IMR-90 (cell line): Measurements from ENCODE around the gene TCF7L2. TPM values are rescaled to one million over a fixed set of nuclear protein-coding genes. Genes with fewer than 3 reads are reported as not detected.

Experiments
- ATAC-seq: fragments of 200-7000 bp; cut with Tn5 transposase; 2 replicates; pipeline ENCODE4 v1.9.1; 2020; ENCODE audit warnings: low read depth, mild to moderate bottlenecking, moderate library complexity
- BruUV-seq: library from RNA; stranded (reverse); fragments of 400-500 nt; replicated peaks from 2 replicates; lab custom pipeline; 2021; lab: Mats Ljungman, UMichigan
- CTCF ChIA-PET: fragments of 300-600 bp; formaldehyde crosslinking; extraction: SDS; loops from one replicate; lab custom pipeline; 2021; ENCODE audit warnings: antibody characterized with exemption; lab: Yijun Ruan, JAX
- POLR2A ChIA-PET: fragments of 300-600 bp; sonication (Branson Sonifier 250); formaldehyde crosslinking; loops from one replicate; lab custom pipeline; 2022; ENCODE audit warnings: antibody characterized with exemption; ENCODE audit not compliant: unreplicated experiment; lab: Charles Lee
- DNase-seq: peaks from one replicate; pipeline ENCODE4 v3.0.0; 2013
- H2AFZ ChIP-seq: replicated peaks from 2 replicates; pipeline ENCODE3; 2013; ENCODE audit warnings: low read length, mild to moderate bottlenecking; ENCODE audit not compliant: poor library complexity
- H2AK5ac ChIP-seq: 2 replicates; pipeline ENCODE4 v1.6.1; 2013; ENCODE audit warnings: low read depth, low read length, inconsistent platforms
- H2AK9ac ChIP-seq: replicated peaks from 2 replicates; pipeline ENCODE3; 2013; ENCODE audit warnings: mild to moderate bottlenecking, low read depth, low read length, moderate library complexity; ENCODE audit not compliant: poor library complexity
- H2BK120ac ChIP-seq: 2 replicates; pipeline ENCODE4 v1.6.1; 2013; ENCODE audit warnings: low read depth, low read length, inconsistent platforms
- H2BK15ac ChIP-seq: 3 replicates; pipeline ENCODE4 v1.6.1; 2013; ENCODE audit warnings: low read depth, low read length, inconsistent platforms
- H2BK20ac ChIP-seq: 2 replicates; pipeline ENCODE4 v1.6.1; 2013; ENCODE audit warnings: low read depth, mild to moderate bottlenecking, inconsistent platforms, low read length, moderate library complexity
- H2BK5ac ChIP-seq: 2 replicates; pipeline ENCODE4 v1.6.1; 2013; ENCODE audit warnings: mild to moderate bottlenecking, low read depth, low read length, inconsistent platforms; ENCODE audit not compliant: poor library complexity, severe bottlenecking
- H3K14ac ChIP-seq: replicated peaks from 2 replicates; pipeline ENCODE4 v1.6.1; 2013; ENCODE audit warnings: low read depth, low read length, inconsistent platforms
- H3K18ac ChIP-seq: 2 replicates; pipeline ENCODE4 v1.6.1; 2013; ENCODE audit warnings: low read depth, low read length, control low read depth
- H3K23ac ChIP-seq: 2 replicates; pipeline ENCODE4 v1.6.1; 2013; ENCODE audit warnings: low read depth, low read length, inconsistent platforms
- H3K27ac ChIP-seq: 2 replicates; pipeline ENCODE4 v1.5.1; 2013; ENCODE audit warnings: mild to moderate bottlenecking, control low read depth, low read length; ENCODE audit not compliant: insufficient read depth
- H3K27me3 ChIP-seq: 2 replicates; pipeline ENCODE4 v1.6.1; 2013; ENCODE audit warnings: low read length; ENCODE audit not compliant: control insufficient read depth, insufficient read depth
- H3K36me3 ChIP-seq: 2 replicates; pipeline ENCODE4 v1.6.1; 2013; ENCODE audit warnings: low read length, mixed read lengths; ENCODE audit not compliant: control insufficient read depth, insufficient read depth
- H3K4ac ChIP-seq: 2 replicates; pipeline ENCODE4 v1.6.1; 2013; ENCODE audit warnings: low read depth, low read length, inconsistent platforms
- H3K4me1 ChIP-seq: 2 replicates; pipeline ENCODE4 v1.6.1; 2013; ENCODE audit warnings: low read length, mixed read lengths; ENCODE audit not compliant: control insufficient read depth, insufficient read depth
- H3K4me2 ChIP-seq: 2 replicates; pipeline ENCODE4 v1.6.1; 2013; ENCODE audit warnings: low read depth, mild to moderate bottlenecking, control low read depth, low read length, moderate library complexity
- H3K4me3 ChIP-seq: 2 replicates; pipeline ENCODE4 v1.5.1; 2013; ENCODE audit warnings: low read depth, mild to moderate bottlenecking, control low read depth, low read length, moderate library complexity; ENCODE audit not compliant: insufficient read depth
- H3K56ac ChIP-seq: 2 replicates; pipeline ENCODE4 v1.6.1; 2013; ENCODE audit warnings: low read length, inconsistent platforms; ENCODE audit not compliant: insufficient read depth; ENCODE audit errors: extremely low read depth
- H3K79me1 ChIP-seq, 2 experiments: 2 replicates each; pipeline ENCODE4 v1.6.1; 2013; ENCODE audit warnings: low read length in 2 of 2, inconsistent platforms in 1 of 2, low read depth in 1 of 2
- H3K9ac ChIP-seq: 2 replicates; pipeline ENCODE4 v1.6.1; 2013; ENCODE audit warnings: low read depth, low read length, control low read depth
- H3K9me1 ChIP-seq: 2 replicates; pipeline ENCODE4 v1.6.1; 2013; ENCODE audit warnings: low read length, inconsistent platforms; ENCODE audit not compliant: insufficient read depth
- H3K9me3 ChIP-seq: 2 replicates; pipeline ENCODE4 v1.6.1; 2013; ENCODE audit warnings: low read length; ENCODE audit not compliant: control insufficient read depth, insufficient read depth
- H4K20me1 ChIP-seq: 2 replicates; pipeline ENCODE4 v1.6.1; 2013; ENCODE audit warnings: low read length, inconsistent platforms; ENCODE audit not compliant: insufficient read depth
- H4K5ac ChIP-seq: 2 replicates; pipeline ENCODE4 v1.6.1; 2013; ENCODE audit warnings: mild to moderate bottlenecking, low read depth, low read length, control low read depth
- H4K8ac ChIP-seq, 2 experiments: 2 replicates each; pipeline ENCODE4 v1.6.1; 2013; ENCODE audit warnings: low read depth in 2 of 2, low read length in 2 of 2, control low read depth in 1 of 2, inconsistent platforms in 1 of 2
- H4K91ac ChIP-seq: 2 replicates; pipeline ENCODE4 v1.6.1; 2013; ENCODE audit warnings: low read depth, low read length, inconsistent platforms; ENCODE audit not compliant: insufficient read depth
- BHLHE40 ChIP-seq: fragments of 150-350 bp; IDR thresholded peaks from 2 replicates; pipeline ENCODE4 v1.6.1; 2016; ENCODE audit warnings: mild to moderate bottlenecking, low read depth, low read length
- CEBPB ChIP-seq: IDR thresholded peaks from 2 replicates; pipeline ENCODE4 v1.6.1; 2012; ENCODE audit warnings: low read depth, low read length, improper control_type of control experiment
- CHD1 ChIP-seq: IDR thresholded peaks from 2 replicates; pipeline ENCODE4 v1.6.1; 2012; ENCODE audit warnings: low read depth, low read length, improper control_type of control experiment
- CTCF ChIP-seq: conservative IDR thresholded peaks from 2 replicates; pipeline ENCODE4 v1.5.1; 2012; ENCODE audit warnings: mild to moderate bottlenecking, low read depth, low read length, improper control_type of control experiment
- ELK1 ChIP-seq: fragments of 150-350 bp; IDR thresholded peaks from 2 replicates; pipeline ENCODE4 v1.6.1; 2016; ENCODE audit warnings: low read depth, mild to moderate bottlenecking, low read length, moderate library complexity, borderline replicate concordance
- FOS ChIP-seq: fragments of 150-350 bp; IDR thresholded peaks from 2 replicates; pipeline ENCODE4 v1.6.1; 2016; ENCODE audit warnings: low read depth, low read length
- MAFK ChIP-seq: IDR thresholded peaks from 2 replicates; pipeline ENCODE4 v1.6.1; 2012; ENCODE audit warnings: low read depth, low read length, improper control_type of control experiment
- MAZ ChIP-seq: IDR thresholded peaks from 2 replicates; pipeline ENCODE4 v1.6.1; 2012; ENCODE audit warnings: low read depth, mild to moderate bottlenecking, low read length, improper control_type of control experiment, moderate library complexity, borderline replicate concordance
- NFE2L2 ChIP-seq: fragments of 150-350 bp; IDR thresholded peaks from 2 replicates; pipeline ENCODE4 v1.6.1; 2016; ENCODE audit warnings: low read depth, mild to moderate bottlenecking, low read length
- POLR2A ChIP-seq: IDR thresholded peaks from 2 replicates; pipeline ENCODE4 v1.6.1; 2012; ENCODE audit warnings: mild to moderate bottlenecking, low read depth, low read length
- RAD21 ChIP-seq: IDR thresholded peaks from 2 replicates; pipeline ENCODE4 v1.6.1; 2012; ENCODE audit warnings: low read length, improper control_type of control experiment
- RCOR1 ChIP-seq: IDR thresholded peaks from 2 replicates; pipeline ENCODE4 v1.6.1; 2012; ENCODE audit warnings: mild to moderate bottlenecking, low read length, improper control_type of control experiment; ENCODE audit not compliant: insufficient replicate concordance
- RFX5 ChIP-seq: IDR thresholded peaks from 2 replicates; pipeline ENCODE4 v1.8.0; 2012; ENCODE audit warnings: low read depth, mild to moderate bottlenecking, low read length, moderate library complexity
- USF2 ChIP-seq: fragments of 150-350 bp; IDR thresholded peaks from 2 replicates; pipeline ENCODE4 v1.6.1; 2017; ENCODE audit warnings: mild to moderate bottlenecking, antibody characterized with exemption, low read length, low read depth
- WGBS, 2 experiments: methylation state at CpG; one replicate each; pipeline versions ENCODE4 v1.1.5 to v1.1.7; 2013; ENCODE audit warnings: missing lambda C conversion rate in 2 of 2; ENCODE audit not compliant: insufficient read length in 1 of 2; ENCODE audit errors: extremely low coverage in 2 of 2; 5-methylcytosine and 5-hydroxymethylcytosine counted together
- dilution Hi-C: fragments of 300-500 bp; cut with HindIII; formaldehyde crosslinking; loops from one replicate; pipeline ENCODE4 v1.14.3; 2018; ENCODE audit warnings: low sequenced_read_pairs; ENCODE audit not compliant: unreplicated experiment
- in situ Hi-C: fragments of 300-500 bp; cut with MboI; formaldehyde crosslinking; loops from 3 replicates; pipeline ENCODE4 v1.14.3; 2019; ENCODE audit warnings: low sequenced_read_pairs, inconsistent platforms, mixed read lengths
- intact Hi-C: fragments of 100-400 bp; cut with micrococcal nuclease; formaldehyde crosslinking; loops from 2 replicates; pipeline ENCODE4 v1.10.0; 2022
- polyA plus RNA-seq, 3 experiments: library from polyadenylated mRNA; depleted of rRNA; stranded (reverse); fragments of >200 nt; gene quantifications; 2 replicates each; pipeline ENCODE4 v1.2.3, GENCODE V29; 2012; ENCODE audit warnings: low replicate concordance in 1 of 3
- total RNA-seq: library from RNA; depleted of rRNA; stranded (reverse); fragments of >200 nt; gene quantifications from 2 replicates; pipeline ENCODE4 v1.2.3, GENCODE V29; 2012

The TCF7L2 gene
- total and polyA plus RNA-seq, 2 of the 4 experiments (the other 2 are of a cell fraction), result 1.3 to 12.2 TPM

- no peak overlapping the region for H3K56ac ChIP-seq
- peak overlapping the region; percentile 64; the same call in 1 of the 2 replicates for H3K4ac ChIP-seq
- H2AK5ac ChIP-seq, result no peak overlapping the region; the same call in 1 of the 2 replicates
- peak overlapping the region; percentile 21; the same call in 1 of the 2 replicates for H3K27ac ChIP-seq
- peak overlapping the region; percentile 9; the same call in 1 of the 2 replicates for H3K18ac ChIP-seq
- H3K14ac ChIP-seq, result peak overlapping the region; percentile 29
- POLR2A ChIA-PET, result no interaction called here
- 0 out of 3 replicates have a peak overlapping the region, but pooled peaks have one; percentile 13 for H2BK15ac ChIP-seq
- no peak overlapping the region; a peak in 2 of 4 replicates for H4K8ac ChIP-seq
- H3K4me3 ChIP-seq, result no peak overlapping the region
- peaks cover 29% of the 10 kb centered on the region for H3K4me1 ChIP-seq
- H4K91ac ChIP-seq, result peak overlapping the region; percentile 31; the same call in 1 of the 2 replicates
- H3K27me3 ChIP-seq, result no peaks in the 10 kb centered on the region
- peak; percentile 39 for DNase-seq
- H3K9me3 ChIP-seq, result no peaks in the 10 kb centered on the region
- peak overlapping the region; percentile 59 for H3K4me2 ChIP-seq
- peak overlapping the region; percentile 22; the same call in 1 of the 2 replicates for H2BK20ac ChIP-seq
- dilution Hi-C loops, result no loop called here
- 0% methylated on average over 2 of the region's 6 CpGs; no CpG with 5 or more reads in 1 of the 2 experiments for WGBS, 2 experiments
- in situ Hi-C loops, result no loop called here
- H2AFZ ChIP-seq, result no peak overlapping the region
- peak overlapping the region; percentile 52 for H2BK120ac ChIP-seq
- no peak overlapping the region for H2AK9ac ChIP-seq
- H3K9me1 ChIP-seq, result peaks cover 15% of the 10 kb centered on the region
- H4K20me1 ChIP-seq, result peaks cover 23% of the 10 kb centered on the region; the same call in 1 of the 2 replicates
- intact Hi-C loops, result loop anchor here (10.0 kb wide), 1 partner anchor 345 kb away; no protein-coding TSS in a partner anchor
- no TSS peak for BruUV-seq
- H3K23ac ChIP-seq, result peak overlapping the region; percentile 28; the same call in 1 of the 2 replicates
- H3K36me3 ChIP-seq, result no peaks in the 10 kb centered on the region
- CTCF ChIA-PET, result interaction anchor here (0.6 to 0.7 kb wide), 2 partner anchors 15 to 429 kb away, joined by 6 to 7 read pairs; no protein-coding TSS in a partner anchor
- no peak overlapping the region for H3K9ac ChIP-seq
- peaks cover 29 to 54% of the 10 kb centered on the region in 2 experiments for H3K79me1 ChIP-seq
- H2BK5ac ChIP-seq, result no peak overlapping the region
- H4K5ac ChIP-seq, result no peak overlapping the region
- peak; percentile 3; the same call in 1 of the 2 replicates for ATAC-seq
- TF ChIP-seq RAD21 (no peak), FOS (no peak), CHD1 (no peak), ELK1 (no peak), RCOR1 (no peak), CEBPB (no peak), RFX5 (no peak), USF2 (no peak), NFE2L2 (no peak), POLR2A (no peak), CTCF (no peak), MAFK (no peak), BHLHE40 (no peak), MAZ (no peak)
These were observed 9.3 kb downstream of the TCF7L2 start for GRCh38 chr10:112959207-112959838.
